ENCODE results near the gene LRRC4. TPM values are rescaled to one million over a fixed set of nuclear protein-coding genes. Genes with fewer than 3 reads are reported as not detected.

LRRC4 gene
- total and polyA plus RNA-seq, 2 donors (not counting 3 experiments of a cell fraction or from before 2014, with no cell fraction given), result 3.8 to 4.2 TPM

GRCh38 chr7:127979113-127979727, 52.0 kb downstream of the LRRC4 start:
- DNase-seq (ENCODE audit: low read depth, low spot score) (no peak), FAIRE-seq (no peak)
- POLR2A ChIA-PET, result no interaction called here
- intact Hi-C loops (cut with micrococcal nuclease) (no loop called here), dilution Hi-C loops (cut with MboI; ENCODE audit: extremely low pct_ligation_motif_present, low sequenced_read_pairs) (no loop called here)
- H3K9ac ChIP-seq (replicated peaks; ENCODE audit: extremely low read depth, insufficient read depth, low read length), result no peak overlapping the region
- no peak overlapping the region for H3K27ac ChIP-seq (ENCODE audit: insufficient read depth, low read depth, low read length)
- TF ChIP-seq MAX (IDR thresholded peaks at IDR 0.05; ENCODE audit: insufficient read depth, insufficient read length) (no peak), GATA2 (IDR thresholded peaks at IDR 0.05; ENCODE audit: insufficient read depth, insufficient read length, low read depth, low read length) (no peak), JUN (IDR thresholded peaks at IDR 0.05; ENCODE audit: borderline replicate concordance, insufficient read depth, insufficient read length, low read depth) (no peak), MYC (IDR thresholded peaks at IDR 0.05; ENCODE audit: low read depth, low read length) (no peak), POLR2AphosphoS5 (IDR thresholded peaks at IDR 0.05; ENCODE audit: insufficient read depth, low read depth, low read length) (no peak), POLR2A (IDR thresholded peaks at IDR 0.05; ENCODE audit: low read depth, low read length) (no peak), CTCF (IDR thresholded peaks at IDR 0.05; ENCODE audit: extremely low read depth in 1 of 2, insufficient read depth in 1 of 2, low read depth in 1 of 2, low read length in 2 of 2) (no peak), EZH2 (IDR thresholded peaks at IDR 0.05; ENCODE audit: borderline replicate concordance, low read depth, low read length, severe bottlenecking) (no peak), FOS (IDR thresholded peaks at IDR 0.05; ENCODE audit: borderline replicate concordance, insufficient read depth, low read length) (no peak)
- H3K36me3 ChIP-seq (ENCODE audit: control insufficient read depth in 2 of 2, extremely low read depth in 1 of 2, insufficient read depth in 2 of 2, low read length in 2 of 2), result peaks cover 0 to 2% of the 10 kb centered on the region in 2 experiments
- no peaks in the 10 kb centered on the region for H3K79me2 ChIP-seq (ENCODE audit: control insufficient read depth, insufficient read depth, low read length)
- no peak overlapping the region for H3K4me2 ChIP-seq (ENCODE audit: insufficient read depth, low read length)
- no peaks in the 10 kb centered on the region for H3K9me1 ChIP-seq (replicated peaks; ENCODE audit: control insufficient read depth, extremely low read depth, insufficient read depth, low read length)
- no peak overlapping the region for H3K4me3 ChIP-seq (replicated peaks in 1 of 3; ENCODE audit: insufficient read depth in 1 of 3, low read depth in 1 of 3, low read length in 3 of 3)
- H3K9me3 ChIP-seq (replicated peaks; ENCODE audit: control insufficient read depth, insufficient read depth, low read length), result no peaks in the 10 kb centered on the region
- CTCF ChIA-PET, result interaction anchor here (0.6 to 2.0 kb wide), 2 partner anchors 21 to 109 kb away, joined by 3 to 6 read pairs; no protein-coding TSS in a partner anchor
- H3K4me1 ChIP-seq (ENCODE audit: control insufficient read depth, extremely low read depth, insufficient read depth, low read length), result no peaks in the 10 kb centered on the region
- no peaks in the 10 kb centered on the region for H3K27me3 ChIP-seq (ENCODE audit: control insufficient read depth in 2 of 2, insufficient read depth in 2 of 2, low read length in 2 of 2)
- H4K20me1 ChIP-seq (replicated peaks; ENCODE audit: control insufficient read depth, extremely low read depth, insufficient read depth, low read length), result peaks cover 4% of the 10 kb centered on the region
- no peak overlapping the region for H2AFZ ChIP-seq (ENCODE audit: low read depth, low read length)
- no TSS peak for BruUV-seq (replicated peaks)
